Fibroblast of pulmonary artery (primary cell): ENCODE measurements around the gene CD82.

Experiments used
- DNase-seq: peaks from one replicate; pipeline ENCODE4 v3.0.0-alpha.2; 2010; ENCODE audit warnings: low read depth
- H3K4me3 ChIP-seq: replicated peaks from 2 replicates; pipeline ENCODE4 v1.5.1; 2011; ENCODE audit warnings: low read depth, mild to moderate bottlenecking, control low read depth, low read length, moderate library complexity
- CTCF ChIP-seq: IDR thresholded peaks from 2 replicates; pipeline ENCODE4 v1.5.1; 2011; ENCODE audit warnings: mild to moderate bottlenecking, control low read depth, low read length, inconsistent platforms; ENCODE audit errors: missing control alignments

Gene CD82

GRCh38 chr11:44567876-44568256, 2.4 kb downstream of the CD82 start:
- no peak for TF ChIP-seq CTCF
- no peak overlapping the region for H3K4me3 ChIP-seq
- no peak for DNase-seq

- H3K4me3 ChIP-seq: no peak overlapping the region
- no peak for DNase-seq
- TF ChIP-seq CTCF: no peak
These were observed 2.8 kb downstream of the CD82 start for GRCh38 chr11:44568331-44568657.

- no peak overlapping the region for H3K4me3 ChIP-seq
- DNase-seq: peak; percentile 91
These were observed 3.4 kb downstream of the CD82 start for GRCh38 chr11:44568658-44569473.

GRCh38 chr11:44570411-44571155, 5.1 kb downstream of the CD82 start:
- no peak overlapping the region for H3K4me3 ChIP-seq
- no peak for TF ChIP-seq CTCF
- no peak for DNase-seq

More at GRCh38 chr11:44568658-44569473, 3.4 kb downstream of the CD82 start:
- no peak for TF ChIP-seq CTCF

GRCh38 chr11:44571871-44572270, 6.4 kb downstream of the CD82 start:
- DNase-seq: no peak
- no peak overlapping the region for H3K4me3 ChIP-seq
- no peak for TF ChIP-seq CTCF

GRCh38 chr11:44572436-44572835, 7.0 kb downstream of the CD82 start:
- no peak for DNase-seq
- H3K4me3 ChIP-seq: no peak overlapping the region
- no peak for TF ChIP-seq CTCF
